HG03432 (cell line): ENCODE data around the gene DUSP2.

ENCODE experiments used
- ATAC-seq: cut with Tn5 transposase; IDR thresholded peaks from one replicate; pipeline ENCODE4 v1.9.1; 2021; ENCODE audit warnings: mild to moderate bottlenecking, moderate library complexity; ENCODE audit not compliant: unreplicated experiment

DUSP2 gene

DNA sequence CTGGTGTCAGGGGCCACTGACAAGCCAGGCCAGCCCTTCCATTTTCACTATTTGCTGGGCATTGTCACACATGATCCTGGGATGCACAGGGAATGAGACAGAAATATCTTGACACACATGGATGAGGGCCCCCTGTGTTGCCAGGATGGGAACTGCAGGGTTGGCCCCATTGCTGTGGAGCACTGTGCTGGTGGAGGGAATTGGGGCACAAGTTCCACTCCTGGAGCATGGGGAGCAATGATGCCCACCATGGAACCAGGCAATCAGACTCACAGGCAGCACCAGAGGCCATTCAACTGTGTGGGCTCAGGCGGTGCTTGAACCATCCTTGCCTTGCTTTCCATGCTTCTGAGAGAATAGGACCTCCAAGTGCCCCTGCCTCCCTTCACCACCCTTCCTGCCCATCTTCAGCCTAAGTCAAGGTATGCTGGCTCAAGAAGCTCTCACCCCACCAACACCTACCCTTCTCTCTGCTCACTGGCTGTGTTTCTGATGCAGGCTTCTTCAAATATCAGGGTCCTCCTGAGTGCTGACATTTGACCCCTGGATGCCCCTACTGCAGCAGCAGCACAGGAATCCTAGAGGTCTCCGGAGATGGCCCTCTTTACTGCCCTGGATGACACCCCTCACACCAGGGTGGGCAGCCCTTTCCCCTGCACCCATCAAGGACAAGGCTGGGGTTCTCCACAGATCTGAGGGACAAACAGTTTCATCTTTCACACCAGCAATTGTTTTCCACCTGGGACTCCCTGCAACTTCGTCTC is 39.9 kb downstream of the DUSP2 start:
- ATAC-seq: no peak

DNA sequence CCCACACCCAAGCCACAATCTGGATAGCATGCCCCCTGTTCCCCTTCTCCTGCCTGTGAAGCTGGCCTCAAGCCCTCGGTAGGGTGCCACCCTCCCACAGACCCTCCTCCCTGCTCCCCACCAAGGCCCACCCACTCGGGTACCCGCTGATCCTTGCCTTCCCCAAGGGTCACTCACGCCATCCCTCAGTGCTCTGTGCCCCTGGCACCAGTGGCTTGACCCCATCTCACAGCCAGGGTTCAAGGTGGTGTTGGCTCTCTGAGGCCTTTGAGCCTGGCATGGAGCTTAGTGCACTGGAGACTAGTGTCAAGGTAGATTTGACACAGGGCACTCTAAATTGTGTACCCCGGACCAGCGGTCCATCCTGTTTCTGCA is 40.8 kb downstream of the DUSP2 start:
- ATAC-seq: no peak

DNA sequence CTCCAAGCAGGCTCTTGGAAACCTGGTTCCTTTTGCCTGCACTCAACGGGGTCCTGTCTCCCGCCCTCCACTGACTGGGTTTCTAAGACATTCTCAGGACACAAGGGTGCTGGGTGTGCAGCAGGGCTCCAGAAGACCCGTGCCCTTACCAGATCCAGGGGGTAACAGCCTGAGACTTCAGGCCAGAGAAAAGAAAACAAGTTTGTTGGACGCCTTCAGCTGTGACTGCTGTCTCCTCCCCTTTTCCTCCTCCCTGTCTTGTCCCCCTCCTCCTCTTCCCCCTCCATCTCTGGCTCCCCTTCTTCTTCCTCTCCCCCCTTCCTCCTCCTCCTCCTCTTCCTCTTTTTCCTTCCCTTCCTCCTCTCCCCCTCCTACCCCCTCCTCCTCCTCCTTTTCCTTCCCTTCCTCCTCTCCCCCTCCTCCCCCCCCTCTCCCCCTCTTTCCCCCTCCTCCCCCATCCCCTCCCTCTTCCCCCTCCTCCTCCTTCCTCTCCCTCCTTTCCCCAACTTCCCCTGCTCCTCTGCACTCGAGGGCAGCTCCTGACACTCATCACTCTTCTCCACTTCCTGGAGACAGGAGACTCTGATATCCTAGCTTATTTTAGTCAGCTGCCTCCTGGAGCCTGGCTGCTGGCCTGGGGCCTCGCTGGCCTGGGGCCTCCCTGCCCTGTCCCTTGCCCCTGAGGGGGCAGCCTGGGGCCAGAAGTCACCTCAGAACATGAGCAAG is 41.3 kb downstream of the DUSP2 start:
- no peak for ATAC-seq

DNA sequence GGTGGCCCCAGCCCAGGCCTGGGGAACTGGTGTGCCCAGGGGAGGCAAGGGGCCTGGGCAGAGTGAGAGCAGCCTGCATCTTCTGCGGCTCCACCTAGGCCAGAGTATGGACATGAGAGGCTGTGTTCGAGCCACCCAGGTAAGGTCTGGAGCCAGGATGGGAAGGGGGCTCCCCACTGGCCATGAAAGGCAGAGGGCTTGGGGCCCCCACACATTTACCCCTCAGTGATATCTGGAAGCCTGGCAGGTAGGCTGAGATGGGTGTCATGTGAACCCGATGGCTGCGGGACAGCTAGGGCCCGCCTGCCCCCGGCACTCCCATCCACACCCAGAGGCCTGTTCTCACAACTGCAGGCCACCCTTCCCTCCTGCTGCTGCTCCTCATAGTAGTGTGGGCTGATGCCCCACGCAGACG is 42.0 kb downstream of the DUSP2 start:
- no peak for ATAC-seq

DNA sequence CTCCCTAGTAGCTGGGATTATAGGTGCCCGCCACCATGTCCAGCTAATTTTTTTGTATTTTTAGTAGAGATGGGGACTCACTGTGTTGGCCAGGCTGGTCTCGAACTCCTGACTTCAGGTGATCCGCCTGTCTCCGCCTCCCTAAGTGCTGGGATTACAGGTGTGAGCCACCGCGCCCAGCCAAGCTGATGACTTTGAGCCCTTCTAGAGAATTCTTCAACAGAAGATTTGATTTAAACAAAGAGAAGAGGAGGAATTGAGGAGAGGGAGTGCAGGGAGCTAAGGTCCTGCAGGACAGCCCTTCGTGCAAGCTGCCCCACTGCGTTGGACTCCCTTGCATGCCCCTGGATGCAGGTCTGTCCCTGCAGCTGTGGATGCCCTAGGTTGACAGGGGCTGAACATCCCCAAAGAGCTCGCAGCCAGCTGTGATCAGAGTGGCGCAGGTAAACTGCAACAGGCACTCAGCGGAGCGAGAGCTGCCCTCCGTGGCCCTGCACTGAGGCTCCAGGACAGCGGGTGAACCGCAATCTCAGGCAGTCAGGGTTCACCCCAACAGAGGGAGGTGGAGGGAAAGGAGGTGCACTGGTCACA is 42.5 kb downstream of the DUSP2 start:
- no peak for ATAC-seq

DNA sequence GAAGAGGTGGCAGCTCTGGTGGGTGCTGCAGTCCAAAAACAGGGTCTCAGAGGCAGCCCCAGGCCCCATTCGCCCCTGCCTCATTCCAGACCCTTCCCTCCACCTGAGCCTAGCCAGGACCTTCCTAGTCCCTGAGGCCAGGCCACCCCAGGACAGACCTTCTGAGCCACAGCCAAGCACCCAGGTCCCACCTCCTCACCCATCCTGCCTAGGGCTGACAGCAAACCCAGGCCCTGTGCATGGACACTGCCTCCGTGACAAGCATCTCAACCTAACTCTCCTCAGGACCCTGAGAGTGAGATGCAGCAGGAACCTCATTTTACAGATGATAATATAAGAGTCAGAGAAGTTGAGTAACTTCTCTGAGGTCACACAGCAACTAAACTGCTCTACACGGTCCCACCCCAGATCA is 44.3 kb downstream of the DUSP2 start:
- no peak for ATAC-seq

DNA sequence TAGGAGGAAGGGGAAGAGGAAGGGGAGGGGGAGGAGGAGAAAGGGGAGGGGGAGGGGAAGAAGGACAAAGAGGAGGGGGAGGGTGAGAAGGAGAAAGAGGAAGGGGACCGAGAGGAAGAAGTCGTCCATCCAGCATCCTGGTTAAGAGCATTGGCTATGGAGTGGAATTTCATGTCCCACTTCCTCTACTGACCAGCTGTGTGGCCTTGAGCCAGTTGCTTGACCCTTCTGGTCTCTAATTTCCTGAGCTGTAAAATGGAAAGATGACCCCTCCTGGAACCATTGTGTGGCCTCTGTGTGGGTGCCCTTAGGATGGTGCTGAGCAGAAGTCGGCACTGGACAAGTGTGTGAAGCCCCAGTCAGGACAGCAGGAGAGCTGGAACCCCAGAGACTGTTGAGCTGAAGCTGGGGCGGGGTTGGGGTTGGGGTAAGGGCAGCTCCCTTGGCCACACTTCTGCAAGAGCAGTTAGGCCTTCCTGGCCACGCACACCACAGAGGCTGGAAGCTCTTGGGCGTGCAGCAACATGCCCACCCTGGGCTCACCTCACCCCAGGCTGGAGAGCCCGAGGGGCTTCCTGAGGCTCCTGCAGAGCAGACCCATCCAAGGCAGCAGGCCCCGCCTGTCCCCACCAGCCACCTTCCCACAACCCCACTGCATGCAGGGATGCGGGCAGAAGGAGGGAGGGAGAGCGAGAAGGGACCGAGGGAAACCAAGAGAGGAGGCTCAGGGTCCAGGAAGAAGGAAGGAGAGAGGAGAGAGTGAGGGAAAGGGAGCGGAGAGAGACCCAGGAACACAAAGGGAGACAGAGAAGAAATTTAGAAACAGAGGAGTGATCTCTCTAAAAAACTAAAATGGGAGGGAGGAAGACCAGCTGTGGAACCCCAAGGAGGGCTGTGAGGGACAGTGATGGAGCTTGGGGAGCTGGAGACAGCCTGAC is 45.1 kb downstream of the DUSP2 start:
- ATAC-seq: no peak

DNA sequence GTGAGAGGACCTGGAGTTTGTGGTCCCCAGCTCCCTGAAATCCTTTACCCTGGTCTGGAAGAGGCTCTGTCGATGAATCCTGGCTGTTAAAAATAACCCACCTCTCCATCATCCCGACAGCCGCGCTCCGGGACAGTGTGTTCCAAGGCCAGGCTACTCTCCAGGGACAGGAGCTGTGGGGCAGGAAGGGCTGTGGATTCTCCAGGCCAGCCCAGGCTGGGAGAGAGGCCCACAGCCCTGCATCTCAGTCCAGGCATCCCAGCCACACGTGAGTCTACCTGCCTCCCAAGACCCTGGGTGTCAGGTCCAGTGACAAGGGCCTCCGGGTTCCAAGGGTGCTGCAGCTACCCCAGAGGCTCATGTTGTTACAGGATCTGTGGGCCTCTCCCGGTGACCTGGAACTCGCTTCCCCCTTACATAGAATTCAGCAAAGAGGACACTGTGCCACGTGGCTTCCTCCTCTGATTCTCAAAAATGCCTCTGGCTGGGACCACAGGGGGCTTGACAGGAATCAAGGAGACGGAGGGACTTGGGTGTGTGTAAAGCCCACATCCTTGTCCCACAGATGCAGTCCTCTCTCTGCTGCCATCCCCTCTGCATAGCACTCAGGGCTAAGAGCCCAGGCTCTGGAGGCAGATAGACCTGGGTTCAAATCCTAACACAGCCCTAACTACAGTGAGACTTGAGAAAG is 46.2 kb downstream of the DUSP2 start:
- ATAC-seq: no peak

DNA sequence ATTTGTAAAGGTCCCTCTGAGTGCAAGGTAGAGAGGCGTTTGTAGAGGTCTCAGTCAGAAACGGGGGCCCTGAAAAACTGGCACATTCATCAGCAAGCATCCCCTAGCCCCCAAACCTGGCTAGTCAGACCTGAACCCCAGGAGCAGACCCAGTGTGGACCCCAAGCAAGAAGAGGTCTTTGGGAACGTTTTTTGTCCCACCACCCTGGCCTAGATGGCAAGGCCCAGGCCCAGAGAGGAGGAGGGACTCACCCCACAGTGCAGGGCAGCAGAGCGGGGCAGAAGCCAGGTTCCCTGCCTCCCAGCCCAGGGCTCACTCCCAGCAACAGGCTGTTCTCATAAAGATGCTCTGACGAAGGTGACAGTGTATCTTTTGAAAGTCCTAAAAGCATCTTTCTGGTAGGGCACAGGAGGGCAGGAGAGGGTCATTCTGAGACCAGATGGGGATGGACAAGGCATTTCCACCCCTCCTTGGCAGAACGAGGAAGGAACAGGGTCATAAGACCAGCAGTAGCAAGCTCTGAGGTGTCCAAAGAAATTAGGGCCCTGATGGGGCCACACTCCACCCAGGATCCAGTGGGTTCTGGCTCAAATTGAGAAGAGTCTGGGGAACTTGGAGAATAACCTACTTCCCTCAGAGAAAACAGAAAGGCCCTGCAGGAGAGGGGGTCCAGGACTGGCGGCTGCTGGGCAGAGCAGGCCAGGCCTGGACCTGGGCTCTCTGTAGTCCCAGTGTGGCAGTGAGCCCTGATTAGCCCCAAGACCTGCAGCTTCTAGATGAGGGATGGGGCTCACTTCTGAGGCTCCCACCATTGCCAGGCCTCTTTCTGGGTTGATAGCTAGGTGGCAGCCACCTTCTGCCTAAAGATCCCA is 47.1 kb downstream of the DUSP2 start:
- ATAC-seq: no peak

DNA sequence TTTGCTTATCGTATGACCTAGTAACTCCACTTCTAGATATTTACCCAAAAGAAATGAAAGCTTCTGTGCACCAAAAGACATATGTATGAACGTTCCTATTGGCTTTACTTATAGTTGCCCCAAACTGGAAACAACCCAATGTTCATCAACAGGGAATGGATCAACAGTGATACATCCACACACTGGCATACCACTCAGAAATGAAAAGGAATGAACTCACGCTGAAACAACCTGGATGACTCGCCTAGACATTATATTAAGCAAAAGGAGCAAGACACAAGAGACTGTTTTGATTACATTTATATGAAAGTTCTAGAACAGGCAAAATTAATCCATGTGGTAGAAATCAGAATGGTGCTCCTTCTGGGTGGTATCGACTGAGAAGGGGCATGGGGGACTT is 47.8 kb downstream of the DUSP2 start:
- no peak for ATAC-seq

DNA sequence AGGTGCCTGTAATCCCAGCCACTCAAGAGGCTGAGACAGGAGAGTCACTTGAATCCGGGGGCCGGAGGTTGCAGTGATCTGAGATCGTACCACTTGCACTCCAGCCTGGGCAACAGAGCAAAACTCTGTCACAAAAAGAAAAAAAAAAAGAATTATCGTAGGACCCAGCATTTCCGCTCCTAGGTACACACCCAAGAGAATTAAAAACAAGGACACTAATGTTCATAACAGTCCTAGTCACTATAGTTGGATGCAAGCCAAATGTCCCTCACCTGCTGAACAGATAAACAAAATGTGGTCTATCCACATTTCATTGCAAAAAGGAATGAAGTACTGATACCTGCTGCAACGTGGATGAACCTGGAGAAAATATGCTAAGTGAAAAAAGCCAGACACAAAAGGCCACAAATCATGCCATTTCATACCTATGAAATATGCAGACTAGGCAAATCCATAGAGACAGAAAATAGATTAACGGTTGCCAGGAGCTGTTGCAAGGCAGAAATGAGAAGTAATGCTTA is 50.1 kb downstream of the DUSP2 start:
- no peak for ATAC-seq

DNA sequence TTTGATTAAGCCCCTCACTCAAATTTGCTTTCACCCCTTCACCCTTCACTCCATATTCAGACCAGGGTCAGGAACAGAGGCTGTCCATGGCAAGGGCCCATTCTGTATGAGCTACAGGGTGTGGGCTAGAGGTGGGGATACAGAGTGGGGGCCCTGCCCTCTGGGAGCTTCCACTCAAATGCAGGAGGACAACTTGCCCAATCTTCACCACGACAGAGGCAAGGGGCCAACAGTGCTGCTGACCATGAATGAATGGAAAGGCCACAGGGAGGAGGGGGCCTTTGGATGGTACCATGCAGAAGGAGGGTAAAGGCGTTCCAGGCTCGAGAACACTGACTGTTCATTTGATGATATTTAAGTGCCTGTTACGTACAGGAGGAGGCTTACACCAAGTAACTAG is 51.7 kb downstream of the DUSP2 start:
- ATAC-seq: no peak
